Middle frontal gyrus (tissue), 1 donor: ENCODE data around the gene INSIG2.
"Not testable (repeated sequence)": the region's sequence is repeated elsewhere in the genome, so short reads cannot be mapped to it uniquely, and the experiment has no call there.

ENCODE experiments used
- DNase-seq: peaks from one replicate; pipeline ENCODE4 v3.0.0-alpha.2; 2015; ENCODE audit warnings: low spot score; ENCODE audit errors: extremely low spot score

The INSIG2 gene

DNA sequence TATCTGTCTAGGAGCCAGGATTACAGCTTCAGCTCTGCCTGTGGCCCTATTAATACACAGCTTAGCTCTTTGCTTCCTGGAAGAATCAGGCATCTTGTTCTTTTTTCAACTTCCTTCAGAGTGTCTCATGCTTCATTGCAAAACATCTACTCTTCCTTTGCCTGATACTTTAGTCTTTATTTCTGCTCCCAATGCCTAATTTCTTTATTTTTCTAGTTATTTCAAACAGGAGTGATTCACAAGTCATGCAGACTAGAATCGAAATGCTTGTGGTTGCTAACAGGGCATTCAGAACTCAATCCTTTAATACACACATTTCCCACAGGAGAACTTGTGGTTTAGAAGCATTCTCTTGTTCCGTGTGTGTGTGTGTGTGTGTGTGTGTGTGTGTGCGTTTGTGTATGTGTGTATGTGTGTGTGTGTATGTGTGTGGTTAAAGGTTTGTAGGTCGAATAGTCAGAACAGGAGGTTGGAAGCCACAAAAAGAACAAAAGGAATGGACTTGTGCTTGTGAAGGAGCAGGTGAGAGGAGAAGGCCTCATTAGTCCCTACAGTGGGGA lies 28.3 kb upstream of the INSIG2 start:
- DNase-seq = no peak

DNA sequence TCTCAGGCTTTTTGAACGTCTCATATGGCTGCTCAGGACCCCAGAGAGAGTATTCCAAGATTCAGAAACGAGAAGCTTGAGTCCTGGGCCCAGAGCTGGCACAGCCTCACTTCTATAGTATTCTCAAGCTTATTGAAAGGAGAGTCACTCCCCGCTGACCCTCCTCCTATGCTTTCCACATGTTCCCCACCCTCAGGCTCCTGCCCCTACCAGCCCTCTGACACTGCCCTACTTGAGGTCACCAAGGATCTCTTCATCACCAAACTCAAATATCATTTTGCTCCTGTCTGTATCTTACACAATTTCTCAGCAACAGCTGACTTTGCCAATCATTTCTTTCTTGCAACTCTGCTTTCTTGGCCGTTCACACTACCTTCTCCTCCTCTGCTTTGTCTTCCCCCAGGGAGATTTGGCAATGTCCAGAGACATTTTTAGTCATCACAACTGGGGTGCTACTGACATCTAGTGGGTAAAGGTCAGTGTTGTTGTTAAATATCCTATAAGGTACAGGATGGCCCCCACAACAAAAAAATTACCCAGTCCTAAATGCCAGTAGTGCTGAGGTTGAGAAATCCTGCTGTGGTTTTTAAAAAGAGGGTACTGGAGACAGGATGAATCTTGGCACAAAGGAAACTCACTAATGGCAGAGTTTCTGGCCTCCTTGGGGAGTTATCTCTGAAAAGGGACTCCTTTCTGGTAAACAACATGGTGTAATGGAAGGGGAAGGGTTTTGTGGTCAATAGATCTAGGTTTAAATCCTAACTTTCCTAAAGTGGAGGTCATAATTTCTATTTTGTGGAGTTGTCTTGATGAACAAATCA lies 26.9 kb upstream of the INSIG2 start:
- no peak for DNase-seq

DNA sequence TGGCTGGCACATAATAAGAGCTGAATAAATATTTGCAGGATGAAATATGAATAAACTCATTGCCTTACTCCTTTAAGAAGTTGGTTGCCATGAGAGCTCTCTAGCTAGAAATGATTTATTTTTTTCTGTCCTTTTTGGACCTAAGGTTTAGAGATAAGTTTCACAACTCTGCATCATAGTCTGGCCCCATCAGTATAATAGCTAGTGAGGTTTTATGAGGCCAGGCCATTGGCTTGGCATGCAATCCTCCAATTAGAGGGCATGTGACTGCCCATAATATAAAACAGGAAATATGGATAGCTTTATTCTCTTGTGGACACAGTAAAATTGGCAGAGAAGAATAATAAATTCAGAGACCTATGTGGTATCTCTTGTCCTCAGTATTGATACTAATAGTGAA lies 26.2 kb upstream of the INSIG2 start:
- no peak for DNase-seq

DNA sequence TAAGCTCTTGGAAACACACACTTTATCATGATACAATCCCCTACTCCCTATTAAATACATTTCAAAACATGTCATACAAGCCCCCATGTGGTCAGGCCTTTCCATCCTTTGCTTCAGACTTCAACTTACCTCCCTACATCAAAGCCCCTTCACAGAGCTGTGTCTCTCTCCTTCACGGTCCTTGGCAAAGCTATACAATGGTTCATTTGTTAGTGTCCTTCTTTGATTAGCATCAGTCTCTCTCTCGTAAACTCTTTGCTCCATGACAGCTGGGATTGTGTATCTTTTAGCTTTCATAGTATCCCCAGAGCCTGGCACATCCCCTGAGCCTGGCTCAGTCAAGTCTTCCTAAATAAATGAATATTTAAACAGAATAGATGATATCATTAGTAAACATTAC lies 25.6 kb upstream of the INSIG2 start:
- DNase-seq = no peak

DNA sequence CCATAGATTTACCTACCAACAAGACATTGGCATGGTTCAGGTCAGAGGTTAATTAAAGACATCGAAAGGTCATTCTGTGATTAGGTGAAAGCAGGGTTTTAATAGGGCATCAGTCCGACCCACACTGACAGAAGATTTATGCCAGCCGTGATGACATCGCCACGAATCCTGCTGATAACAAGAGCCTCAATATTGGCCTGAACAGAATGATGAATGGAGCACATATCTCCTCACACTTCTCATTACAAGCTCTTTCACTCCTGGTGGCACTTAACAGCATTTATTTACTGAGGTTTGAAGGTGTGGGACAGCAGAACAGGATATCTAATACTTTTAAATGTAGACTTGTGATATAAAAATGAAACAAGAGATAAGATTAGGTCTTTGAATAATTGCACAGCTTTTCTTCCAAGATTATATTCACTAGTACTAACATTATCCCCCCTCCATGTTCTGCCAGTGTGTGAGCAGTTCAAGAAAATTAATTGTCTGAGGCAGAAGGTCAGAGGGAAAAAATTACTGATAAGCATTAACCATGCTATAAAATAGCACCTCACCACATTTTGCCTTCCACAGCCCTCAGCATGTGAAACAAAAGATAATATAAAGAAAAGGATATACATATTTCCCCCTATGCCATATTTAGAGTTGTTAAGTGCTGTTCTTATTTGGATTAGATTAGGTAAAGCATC lies 23.1 kb upstream of the INSIG2 start:
- no peak for DNase-seq

DNA sequence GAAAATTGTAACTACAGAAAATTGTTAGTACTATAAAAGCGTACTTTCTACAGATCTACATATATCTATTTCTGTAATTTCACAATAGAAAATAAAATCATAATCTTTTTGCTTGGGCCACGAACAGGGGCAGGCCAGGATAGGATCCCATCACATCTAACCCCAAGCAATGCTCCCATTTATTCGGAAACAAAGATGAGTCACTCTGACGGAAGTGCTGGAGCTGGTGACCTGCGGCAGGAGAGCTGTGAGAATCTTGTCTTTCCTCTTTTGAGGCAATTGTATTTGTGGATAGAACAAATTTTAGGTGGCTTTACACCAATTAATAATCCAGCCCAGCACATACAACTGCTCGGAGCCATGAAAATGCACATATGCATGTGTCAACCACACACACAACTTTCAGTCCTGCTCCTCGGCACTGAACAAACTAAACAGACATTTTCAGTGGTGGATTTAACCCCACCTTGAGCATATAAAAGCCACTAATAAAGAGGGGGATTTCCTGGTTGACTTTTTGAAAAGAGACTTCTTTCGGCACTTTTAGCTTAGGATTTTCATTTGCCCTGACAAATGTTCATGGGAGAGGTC lies 22.3 kb upstream of the INSIG2 start:
- DNase-seq = no peak

DNA sequence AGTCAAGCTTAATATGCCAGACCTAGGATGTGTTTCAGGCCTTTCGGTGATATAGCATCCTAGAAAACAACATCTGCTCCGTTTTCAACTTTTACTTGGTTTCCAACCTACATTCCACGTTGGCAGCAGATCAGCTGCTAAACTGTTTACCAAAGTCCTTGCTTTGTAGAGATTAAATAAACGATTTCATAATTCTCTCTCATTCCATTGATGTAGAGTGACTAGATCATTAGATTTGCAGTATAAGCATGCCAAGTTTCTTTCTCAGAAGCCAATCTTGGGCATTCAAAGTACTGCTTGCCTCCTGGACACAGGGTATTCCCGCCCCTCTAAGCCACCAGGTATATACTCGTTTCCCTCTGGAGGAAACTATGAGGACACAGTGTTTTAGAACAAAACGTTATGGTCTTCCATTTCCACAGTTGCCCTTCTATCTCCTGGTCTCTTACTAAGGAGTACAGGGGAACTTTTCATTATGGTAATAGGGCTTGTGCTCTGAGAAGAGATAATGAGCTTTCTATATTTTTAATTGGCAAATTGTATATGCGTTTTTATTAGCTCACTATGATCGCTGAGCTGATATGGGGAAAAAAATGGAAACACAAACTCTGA lies 10.5 kb upstream of the INSIG2 start:
- DNase-seq = no peak

DNA sequence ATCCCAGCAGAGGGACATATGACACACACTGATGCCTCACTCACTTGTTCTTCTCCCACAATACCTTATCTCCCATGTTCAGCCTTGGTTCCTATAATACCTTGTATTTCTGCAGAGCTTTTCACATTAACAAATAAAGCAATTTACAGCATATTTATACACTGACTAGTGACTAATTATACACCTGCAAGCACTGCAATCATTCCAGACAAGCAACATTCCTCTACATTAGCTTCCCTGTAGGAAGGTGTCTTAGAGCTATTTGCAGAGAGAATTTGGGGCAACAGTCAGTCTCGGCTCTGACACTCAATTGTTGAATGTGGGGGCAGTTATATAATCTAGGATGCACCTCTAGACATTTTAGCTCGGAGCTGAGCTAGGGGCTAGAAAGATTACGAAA lies 9.5 kb upstream of the INSIG2 start:
- DNase-seq = no peak

DNA sequence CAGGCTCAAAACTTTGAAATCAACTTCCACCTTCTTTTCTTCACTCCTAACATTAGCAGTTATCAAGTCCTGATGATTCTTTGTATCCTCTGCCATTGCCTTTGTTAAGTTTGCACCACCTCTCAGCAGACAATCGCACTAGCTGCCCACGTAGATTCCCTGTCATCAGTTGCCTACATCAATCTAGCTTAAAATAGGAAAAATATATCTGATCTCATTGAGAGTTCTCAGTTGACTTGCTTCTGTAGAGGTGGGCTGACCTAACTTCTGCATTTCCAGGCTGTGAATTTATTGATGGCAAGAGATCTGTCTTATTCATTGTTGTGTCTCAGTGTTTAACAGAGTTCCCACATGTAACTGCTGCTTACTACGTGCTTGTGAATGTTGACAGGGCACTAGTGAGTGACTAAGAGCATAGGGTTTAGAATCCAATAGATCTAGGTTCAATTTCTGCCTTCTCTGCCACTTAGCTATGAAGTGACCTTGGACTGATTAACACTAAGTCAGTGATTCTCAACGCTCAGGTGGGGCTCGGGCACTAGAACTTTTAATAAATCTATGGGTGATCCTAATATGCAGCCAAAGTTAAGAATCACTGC lies 3.7 kb upstream of the INSIG2 start:
- no peak for DNase-seq

DNA sequence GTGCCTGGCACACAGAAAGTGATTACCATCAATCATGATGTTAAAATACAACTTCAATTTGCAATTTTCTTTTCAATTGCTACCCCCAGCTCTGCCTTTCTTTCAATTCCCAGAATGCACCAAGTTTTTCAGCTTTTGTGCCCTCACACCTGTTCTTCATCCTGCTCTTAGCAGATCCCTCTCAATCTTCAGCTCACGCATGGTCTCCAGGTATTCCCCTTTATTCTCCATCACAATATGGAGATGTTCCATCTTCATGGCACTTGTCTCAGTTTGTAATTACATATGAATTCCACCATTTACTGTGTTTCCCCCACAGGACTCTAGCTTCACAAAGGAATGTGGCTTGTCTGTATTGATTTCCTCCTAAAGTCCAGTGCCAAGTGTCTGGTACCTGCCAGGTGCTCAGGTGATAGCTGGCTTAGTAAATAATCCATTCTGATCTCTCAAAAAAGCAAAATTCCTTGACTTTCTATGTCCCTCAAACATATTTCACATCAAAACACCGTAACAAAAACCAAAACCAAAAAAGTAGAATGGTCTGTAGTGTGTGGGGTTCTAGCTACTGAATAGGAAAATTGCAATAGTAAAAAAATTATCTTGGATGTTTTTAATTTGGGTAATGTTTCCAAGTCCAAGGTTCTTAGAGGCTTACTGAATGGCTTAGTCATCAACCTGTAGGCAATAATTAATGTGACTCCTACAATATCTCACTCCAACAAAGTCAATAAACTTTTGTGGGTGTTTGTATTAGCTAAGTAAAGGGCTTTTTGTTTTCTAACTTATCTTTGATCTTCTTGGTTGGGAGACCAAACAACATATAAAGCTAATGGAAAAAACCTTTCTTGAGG lies 2.9 kb upstream of the INSIG2 start:
- no peak for DNase-seq

DNA sequence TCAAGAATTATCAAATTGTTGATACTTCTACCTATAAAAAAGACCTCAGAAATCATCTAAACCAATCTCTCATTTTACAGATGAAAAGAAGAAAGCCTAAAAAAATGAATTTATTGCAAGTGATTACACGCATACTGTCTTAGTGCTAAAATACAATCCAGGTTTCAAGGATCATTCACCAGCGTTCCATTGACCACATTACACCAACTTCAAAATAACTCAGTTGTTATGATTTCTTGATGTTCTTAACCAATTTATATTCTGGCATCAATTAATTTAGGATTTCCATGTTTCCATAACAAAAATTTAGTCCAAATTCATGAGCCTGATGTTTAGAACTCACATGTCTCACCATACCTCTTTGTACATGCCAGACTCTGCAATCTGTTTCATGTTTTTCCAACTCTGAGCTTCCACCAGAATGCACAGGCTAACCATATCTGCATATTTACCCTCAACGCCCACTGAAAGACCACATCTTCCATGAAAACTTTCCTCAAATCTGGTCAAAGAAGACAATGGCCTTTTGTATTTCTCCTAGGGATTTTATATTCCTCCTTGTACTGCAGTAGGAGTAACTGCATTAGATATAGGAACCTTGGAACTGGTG lies 2.1 kb upstream of the INSIG2 start:
- no peak for DNase-seq

DNA sequence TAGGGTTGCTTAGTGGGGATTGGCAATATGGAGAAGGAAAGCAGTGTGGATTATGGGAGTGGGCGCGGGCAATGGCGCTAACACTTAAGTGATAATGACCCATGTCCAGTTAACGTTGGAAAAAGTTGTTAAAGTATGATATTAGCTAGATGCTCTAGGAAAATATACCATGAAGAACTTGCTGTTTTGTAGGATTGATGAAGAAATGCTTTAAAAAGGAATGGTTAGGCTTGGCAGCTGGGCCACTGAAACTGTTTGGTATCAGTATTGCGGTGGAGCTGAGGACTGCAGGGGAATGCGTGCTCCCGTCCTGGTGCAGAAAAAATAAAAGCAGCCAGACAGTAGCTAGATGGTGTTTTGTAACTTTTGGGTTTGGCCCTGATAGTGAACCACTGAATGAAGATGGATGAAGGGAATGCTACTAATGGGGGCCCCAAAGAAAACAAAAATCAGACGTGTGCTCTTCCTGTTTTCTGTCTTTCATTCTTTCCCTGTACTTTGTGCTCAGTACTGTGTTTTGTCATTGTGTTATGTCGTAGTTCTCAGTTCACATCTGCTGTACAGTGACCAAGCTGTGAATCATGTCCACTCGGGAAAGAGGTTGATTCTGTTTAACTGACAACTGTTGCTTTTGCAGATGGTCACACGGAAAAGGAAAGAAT lies 999 bp downstream of the INSIG2 start:
- no peak for DNase-seq

DNA sequence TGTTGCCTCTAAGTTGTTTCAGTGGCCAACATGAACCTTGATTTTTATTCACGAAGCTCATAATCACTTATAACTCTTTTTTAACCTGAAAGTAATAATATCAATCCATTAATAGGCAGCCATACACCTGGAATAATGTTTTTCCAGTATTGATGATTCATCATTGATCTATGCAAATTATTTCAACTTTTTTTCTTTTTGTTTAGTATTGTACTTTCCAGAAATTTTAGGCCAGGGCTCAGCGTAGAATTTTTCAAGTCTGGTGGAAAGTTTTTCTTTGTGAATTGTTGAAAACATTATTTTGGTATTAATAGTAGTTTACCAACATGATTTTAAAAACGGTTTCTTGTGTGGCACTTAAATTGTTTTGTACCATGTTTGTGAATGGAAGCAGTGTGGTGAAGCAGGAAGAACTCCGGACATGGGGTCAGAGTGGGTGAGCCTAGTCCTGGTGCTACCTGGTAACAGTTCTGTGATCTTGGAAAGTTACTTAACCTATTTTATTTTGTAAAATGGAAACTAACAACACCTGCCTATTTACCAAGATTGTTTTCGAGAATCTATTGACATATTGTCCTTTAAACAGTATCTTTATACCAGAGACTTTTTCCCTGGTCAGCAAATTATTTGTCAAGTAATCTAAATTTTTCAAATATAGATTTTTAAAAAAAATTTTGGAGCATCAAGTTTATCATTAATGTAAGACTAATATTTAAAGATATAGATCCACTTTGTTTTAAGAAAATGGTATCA lies 2.3 kb downstream of the INSIG2 start:
- no peak for DNase-seq

DNA sequence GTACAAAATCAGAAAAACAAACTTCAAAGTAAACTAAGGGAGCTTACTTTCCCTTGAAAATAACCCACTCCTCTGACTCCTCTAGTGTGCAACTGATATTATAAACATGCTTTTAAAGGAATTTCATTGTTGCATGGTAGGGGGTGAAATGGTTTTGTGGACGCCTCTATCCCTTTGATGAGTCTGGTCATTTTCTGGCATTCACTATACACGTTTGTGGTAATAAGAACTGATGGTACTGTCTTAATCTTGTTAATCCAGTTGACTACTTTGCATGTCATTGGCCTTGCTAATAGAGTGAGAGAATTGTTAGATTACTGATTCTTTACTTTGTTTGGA lies 2.8 kb downstream of the INSIG2 start:
- no peak for DNase-seq

DNA sequence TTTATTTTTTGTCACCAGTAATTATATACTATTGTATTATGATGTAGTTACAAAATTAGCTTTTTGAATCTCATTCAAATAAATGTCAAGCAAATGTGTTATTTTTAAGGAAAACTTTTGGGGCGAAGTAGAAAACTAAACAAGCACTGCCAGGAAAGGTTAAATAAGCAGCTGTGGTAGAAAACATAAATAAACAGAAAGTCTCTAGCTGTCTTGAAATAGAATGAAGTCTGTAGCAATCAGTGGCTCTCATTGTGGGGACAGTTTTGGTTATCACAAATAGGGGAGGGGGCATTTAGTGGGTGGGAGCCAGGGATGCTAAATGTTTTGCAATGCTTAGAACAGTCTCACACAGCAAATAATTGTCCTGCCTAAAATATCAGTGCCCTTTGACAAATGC lies 3.4 kb downstream of the INSIG2 start:
- DNase-seq = no peak

DNA sequence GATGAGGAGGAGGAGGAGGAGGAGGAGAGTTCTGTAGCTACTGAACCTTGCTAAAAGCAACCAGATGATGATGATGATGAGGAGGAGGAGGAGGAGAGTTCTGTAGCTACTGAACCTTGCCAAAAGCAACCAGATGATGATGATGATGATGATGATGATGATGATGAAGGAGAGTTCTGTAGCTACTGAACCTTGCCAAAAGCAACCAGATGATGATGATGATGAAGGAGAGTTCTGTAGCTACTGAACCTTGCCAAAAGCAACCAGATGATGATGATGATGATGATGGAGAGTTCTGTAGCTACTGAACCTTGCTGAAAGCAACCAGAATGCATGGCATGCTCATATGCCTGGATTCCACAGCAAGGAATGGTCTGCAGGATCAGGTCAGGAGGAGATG lies 5.8 kb downstream of the INSIG2 start:
- DNase-seq = not testable (repeated sequence)

DNA sequence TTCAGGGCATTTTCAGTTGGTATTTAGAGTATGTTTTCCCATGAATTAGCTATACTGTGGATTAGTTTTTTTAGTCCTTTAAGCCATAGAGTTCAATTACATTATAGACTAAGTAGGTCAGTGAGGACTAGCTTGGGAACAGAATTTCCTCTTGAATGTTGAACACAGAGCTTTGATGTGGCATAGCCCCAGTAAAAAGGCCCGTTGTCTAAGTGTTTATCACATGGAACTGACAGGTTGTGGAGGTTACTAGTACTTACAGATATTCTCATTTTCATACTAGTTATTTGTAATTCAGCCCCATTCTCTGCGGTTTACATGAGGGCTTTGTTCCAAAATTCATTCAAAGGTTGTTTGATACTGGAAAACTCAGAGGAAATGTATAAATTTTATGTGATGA lies 6.2 kb downstream of the INSIG2 start:
- DNase-seq = no peak

DNA sequence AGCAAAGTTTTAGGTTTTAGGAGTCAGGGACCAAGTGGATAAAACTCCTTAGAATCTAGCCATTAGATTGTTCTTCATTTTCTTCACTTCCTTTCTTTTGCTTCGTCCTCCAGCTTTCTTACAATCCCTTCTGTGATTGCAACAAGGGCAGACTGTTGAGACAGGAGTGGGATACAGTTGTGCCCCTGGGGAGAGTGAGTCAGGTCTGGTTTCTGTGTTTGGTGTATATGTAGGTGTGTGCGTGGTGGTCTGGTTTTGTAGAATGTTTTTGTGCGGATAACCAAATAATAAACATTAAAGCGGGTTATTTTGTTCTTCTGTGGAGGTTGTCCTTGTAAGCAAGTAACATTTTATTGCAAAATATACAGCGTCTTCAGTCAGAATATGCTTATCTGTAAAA lies 7.3 kb downstream of the INSIG2 start:
- DNase-seq = no peak

DNA sequence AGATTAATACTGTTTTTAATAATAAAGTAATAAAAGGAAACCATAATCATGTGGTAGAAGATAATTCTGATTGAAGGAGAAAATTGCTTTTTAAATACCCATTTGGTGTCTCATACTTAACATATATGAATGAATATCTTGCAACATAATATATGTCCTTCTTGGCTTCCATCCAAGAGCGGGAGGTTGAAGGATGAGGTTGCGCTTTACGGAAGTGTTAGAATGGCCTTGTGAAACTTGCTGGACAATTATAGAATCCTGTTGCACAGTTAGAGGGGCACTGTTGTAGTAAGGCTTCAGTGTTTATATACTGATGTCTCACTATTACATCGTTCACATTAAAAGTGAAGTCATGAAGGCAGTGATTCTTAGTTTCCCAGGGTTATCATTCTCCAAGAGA lies 9.4 kb downstream of the INSIG2 start:
- no peak for DNase-seq
